ENCODE measurements around the gene PRND. TPM values are rescaled to one million over a fixed set of nuclear protein-coding genes. Genes with fewer than 3 reads are reported as not detected.
"Not testable (repeated sequence)": the region's sequence is repeated elsewhere in the genome, so short reads cannot be mapped to it uniquely, and the experiment has no call there.

The PRND gene
- total and polyA plus RNA-seq, 5 donors, result not detected

- ATAC-seq (no peak), DNase-seq (no peak)
- 91% methylated on average over 8 of the region's 8 CpGs for WGBS
- Histone ChIP-seq H3K4me1 (ENCODE audit: control insufficient read depth, insufficient read depth, low read length) (no peaks in the 10 kb centered on the region), H3K4me3 (ENCODE audit: low read length) (no peak overlapping the region), H3K27ac (ENCODE audit: low read length) (no peak overlapping the region), H3K9me3 (ENCODE audit: control insufficient read depth, low read length) (no peaks in the 10 kb centered on the region), H3K27me3 (ENCODE audit: control insufficient read depth, insufficient read depth) (no peaks in the 10 kb centered on the region)
- intact Hi-C loops (cut with DNase I), result no loop called here
Observed at GRCh38 chr20:4737857-4738627, 16.3 kb downstream of the PRND start.

- ATAC-seq (peak in 1 of 2 donors; percentile 22), DNase-seq (peak in 2 of 3 donors; percentile 48 to 77)
- H3K4me3 ChIP-seq (ENCODE audit: low read length), result no peak overlapping the region
- H3K27me3 ChIP-seq (ENCODE audit: control insufficient read depth, insufficient read depth), result no peaks in the 10 kb centered on the region
- intact Hi-C loops (cut with DNase I), result no loop called here
- no peaks in the 10 kb centered on the region for H3K4me1 ChIP-seq (ENCODE audit: control insufficient read depth, insufficient read depth, low read length)
- WGBS, result 26% methylated on average over 10 of the region's 10 CpGs
- H3K27ac ChIP-seq (ENCODE audit: low read length), result no peak overlapping the region
- H3K9me3 ChIP-seq (ENCODE audit: control insufficient read depth, low read length), result no peaks in the 10 kb centered on the region
Observed at GRCh38 chr20:4740774-4741431, 19.2 kb downstream of the PRND start.

GRCh38 chr20:4748847-4749246 lies 27.1 kb downstream of the PRND start:
- no peak for DNase-seq
- Histone ChIP-seq H3K27me3 (ENCODE audit: control insufficient read depth, insufficient read depth) (no peaks in the 10 kb centered on the region), H3K9me3 (ENCODE audit: control insufficient read depth, low read length) (no peaks in the 10 kb centered on the region), H3K4me1 (ENCODE audit: control insufficient read depth, insufficient read depth, low read length) (no peaks in the 10 kb centered on the region), H3K4me3 (ENCODE audit: low read length) (no peak overlapping the region), H3K27ac (ENCODE audit: low read length) (no peak overlapping the region)
- intact Hi-C loops (cut with DNase I), result no loop called here
- ATAC-seq, result no peak
- 47% methylated on average over 6 of the region's 6 CpGs for WGBS

GRCh38 chr20:4749326-4749725 lies 27.6 kb downstream of the PRND start:
- intact Hi-C loops (cut with DNase I), result no loop called here
- no peak overlapping the region for H3K4me3 ChIP-seq (ENCODE audit: low read length)
- 73% methylated on average over 4 of the region's 4 CpGs for WGBS
- no peaks in the 10 kb centered on the region for H3K4me1 ChIP-seq (ENCODE audit: control insufficient read depth, insufficient read depth, low read length)
- no peaks in the 10 kb centered on the region for H3K9me3 ChIP-seq (ENCODE audit: control insufficient read depth, low read length)
- no peak overlapping the region for H3K27ac ChIP-seq (ENCODE audit: low read length)
- ATAC-seq (no peak), DNase-seq (no peak)
- no peaks in the 10 kb centered on the region for H3K27me3 ChIP-seq (ENCODE audit: control insufficient read depth, insufficient read depth)

- Histone ChIP-seq H3K27ac (ENCODE audit: low read length) (no peak overlapping the region), H3K9me3 (ENCODE audit: control insufficient read depth, low read length) (no peaks in the 10 kb centered on the region), H3K4me1 (ENCODE audit: control insufficient read depth, insufficient read depth, low read length) (no peaks in the 10 kb centered on the region), H3K4me3 (ENCODE audit: low read length) (no peak overlapping the region), H3K27me3 (ENCODE audit: control insufficient read depth, insufficient read depth) (no peaks in the 10 kb centered on the region)
- ATAC-seq, result no peak
- DNase-seq, result no peak
- 63% methylated on average over 4 of the region's 4 CpGs for WGBS
- intact Hi-C loops (cut with DNase I), result loop anchor here in 1 of 4 donors (10.0 kb wide), 2 partner anchors 344 to 464 kb away; no protein-coding TSS in a partner anchor
Observed at GRCh38 chr20:4750381-4750780, 28.7 kb downstream of the PRND start.

GRCh38 chr20:4759100-4759884 lies 37.6 kb downstream of the PRND start:
- ATAC-seq; H3K27me3 ChIP-seq (ENCODE audit: control insufficient read depth, insufficient read depth); H3K4me1 ChIP-seq (ENCODE audit: control insufficient read depth, insufficient read depth, low read length); H3K27ac ChIP-seq (ENCODE audit: low read length); H3K4me3 ChIP-seq (ENCODE audit: low read length); H3K9me3 ChIP-seq (ENCODE audit: control insufficient read depth, low read length): not testable (repeated sequence)
- intact Hi-C loops (cut with DNase I), result loop anchor here in 1 of 4 donors (10.0 kb wide), 2 partner anchors 336 to 456 kb away; no protein-coding TSS in a partner anchor
- 63% methylated on average over 16 of the region's 16 CpGs for WGBS
- DNase-seq, result peak in 2 of 3 donors; percentile 50 to 62

GRCh38 chr20:4763261-4763660 lies 41.6 kb downstream of the PRND start:
- H3K27me3 ChIP-seq (ENCODE audit: control insufficient read depth, insufficient read depth), result no peaks in the 10 kb centered on the region
- 84% methylated on average over 10 of the region's 10 CpGs for WGBS
- intact Hi-C loops (cut with DNase I), result no loop called here
- no peak overlapping the region for H3K27ac ChIP-seq (ENCODE audit: low read length)
- DNase-seq (no peak), ATAC-seq (no peak)
- H3K9me3 ChIP-seq (ENCODE audit: control insufficient read depth, low read length), result no peaks in the 10 kb centered on the region
- H3K4me1 ChIP-seq (ENCODE audit: control insufficient read depth, insufficient read depth, low read length), result no peaks in the 10 kb centered on the region
- H3K4me3 ChIP-seq (ENCODE audit: low read length), result no peak overlapping the region

GRCh38 chr20:4763723-4764510 lies 42.2 kb downstream of the PRND start:
- intact Hi-C loops (cut with DNase I), result no loop called here
- 70% methylated on average over 3 of the region's 3 CpGs for WGBS

GRCh38 chr20:4764805-4765204 lies 43.1 kb downstream of the PRND start:
- intact Hi-C loops (cut with DNase I), result loop anchor here in 1 of 4 donors (5.0 kb wide), 1 partner anchor 332 kb away; no protein-coding TSS in a partner anchor
- H3K9me3 ChIP-seq (ENCODE audit: control insufficient read depth, low read length), result no peaks in the 10 kb centered on the region
- H3K4me1 ChIP-seq (ENCODE audit: control insufficient read depth, insufficient read depth, low read length), result no peaks in the 10 kb centered on the region
- ATAC-seq (no peak), DNase-seq (no peak)
- WGBS, result 80% methylated on average over 1 of the region's 1 CpG
- no peak overlapping the region for H3K27ac ChIP-seq (ENCODE audit: low read length)
- H3K27me3 ChIP-seq (ENCODE audit: control insufficient read depth, insufficient read depth), result no peaks in the 10 kb centered on the region
- H3K4me3 ChIP-seq (ENCODE audit: low read length), result no peak overlapping the region

More at GRCh38 chr20:4763723-4764510, 42.2 kb downstream of the PRND start:
- Histone ChIP-seq H3K4me1 (ENCODE audit: control insufficient read depth, insufficient read depth, low read length) (no peaks in the 10 kb centered on the region), H3K9me3 (ENCODE audit: control insufficient read depth, low read length) (no peaks in the 10 kb centered on the region), H3K27me3 (ENCODE audit: control insufficient read depth, insufficient read depth) (no peaks in the 10 kb centered on the region), H3K4me3 (ENCODE audit: low read length) (no peak overlapping the region), H3K27ac (ENCODE audit: low read length) (no peak overlapping the region)
- DNase-seq, result no peak
- no peak for ATAC-seq

- Histone ChIP-seq H3K4me3 (ENCODE audit: low read length) (no peak overlapping the region), H3K4me1 (ENCODE audit: control insufficient read depth, insufficient read depth, low read length) (no peaks in the 10 kb centered on the region), H3K9me3 (ENCODE audit: control insufficient read depth, low read length) (no peaks in the 10 kb centered on the region), H3K27ac (ENCODE audit: low read length) (no peak overlapping the region), H3K27me3 (ENCODE audit: control insufficient read depth, insufficient read depth) (no peaks in the 10 kb centered on the region)
- no peak for ATAC-seq
- DNase-seq, result no peak
- intact Hi-C loops (cut with DNase I), result loop anchor here in 1 of 4 donors (5.0 kb wide), 1 partner anchor 332 kb away; no protein-coding TSS in a partner anchor
- 95% methylated on average over 3 of the region's 3 CpGs for WGBS
Observed at GRCh38 chr20:4765681-4766080, 44.0 kb downstream of the PRND start.

Data from right cardiac atrium (tissue), 5 donors.